Ascending aorta (tissue), 2 donors: ENCODE results near the gene SLC2A3. TPM values are rescaled to one million over a fixed set of nuclear protein-coding genes. Genes with fewer than 3 reads are reported as not detected.
"Not testable (repeated sequence)": the region's sequence is repeated elsewhere in the genome, so short reads cannot be mapped to it uniquely, and the experiment has no call there.

Experiments used
- DNase-seq, 2 donors: peaks; one replicate each; pipeline ENCODE4 v3.0.0-alpha.2; 2019; ENCODE audit warnings: low spot score in 2 of 2
- H3K27ac ChIP-seq, 2 donors: fragments of 200-600 bp; sonication (generic); one replicate each; pipeline ENCODE4 v1.5.1; 2016 to 2017; ENCODE audit warnings: mild to moderate bottlenecking in 1 of 2
- H3K27me3 ChIP-seq: fragments of 200-600 bp; sonication (generic); one replicate; pipeline ENCODE4 v1.5.1; 2017
- H3K36me3 ChIP-seq, 2 donors: fragments of 200-600 bp; sonication (generic); one replicate each; pipeline ENCODE4 v1.5.1; 2016
- H3K4me1 ChIP-seq, 2 donors: fragments of 200-600 bp; sonication (generic); one replicate each; pipeline ENCODE4 v1.5.1; 2016 to 2017; ENCODE audit warnings: mild to moderate bottlenecking in 1 of 2
- H3K4me3 ChIP-seq, 2 donors: fragments of 200-600 bp; sonication (generic); one replicate each; pipeline ENCODE4 v1.5.1; 2016 to 2017; ENCODE audit warnings: mild to moderate bottlenecking in 1 of 2
- H3K9me3 ChIP-seq, 2 donors: fragments of 200-600 bp; sonication (generic); one replicate each; pipeline ENCODE4 v1.5.1; 2016
- intact Hi-C: fragments of 100-400 bp; cut with DNase I; formaldehyde crosslinking; loops from one replicate; pipeline ENCODE4 v1.15.1; 2023
- total RNA-seq: library from RNA; depleted of rRNA; stranded (reverse); fragments of >200 nt; gene quantifications from one replicate; pipeline ENCODE4 v1.1.0, GENCODE V29; 2016
- TF ChIP-seq, protein P1 (sequence below), 3 experiments: fragments of 200-600 bp in 2 of 3; fragments of 450-650 bp in 1 of 3; sonication (generic) in 2 of 3; IDR thresholded peaks; one replicate each; pipeline ENCODE4 v1.5.1; 2016 to 2019; ENCODE audit warnings: antibody characterized with exemption in 3 of 3, mild to moderate bottlenecking in 1 of 3, moderate library complexity in 1 of 3

SLC2A3 gene
- total RNA-seq, 1 donor from 2014 or later, result 58.0 TPM

DNA sequence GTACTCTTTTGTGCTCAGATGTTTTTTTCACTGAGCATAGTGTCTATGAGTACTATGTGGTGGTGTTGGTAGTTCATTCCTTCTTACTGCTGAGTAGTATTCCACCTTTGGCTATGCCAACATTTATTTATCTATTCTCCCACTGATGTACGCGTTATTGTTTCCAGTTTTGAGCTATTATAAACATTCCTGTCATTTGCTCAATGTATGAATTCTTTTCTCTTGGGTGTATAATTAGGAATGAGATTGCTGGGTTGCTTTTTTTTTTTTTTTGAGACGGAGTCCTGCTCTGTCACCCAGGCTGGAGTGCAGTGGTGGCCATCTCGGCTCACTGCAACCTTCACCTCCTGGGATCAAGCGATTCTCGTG, 37.5 kb upstream of the SLC2A3 start:
- Histone ChIP-seq H3K4me3 (no peak overlapping the region), H3K4me1 (peaks cover 0 to 7% of the 10 kb centered on the region in 2 donors), H3K27ac (no peak overlapping the region), H3K9me3 (no peaks in the 10 kb centered on the region), H3K27me3 (no peaks in the 10 kb centered on the region), H3K36me3 (no peaks in the 10 kb centered on the region)
- no peak for DNase-seq
- TF ChIP-seq, protein P1, sequence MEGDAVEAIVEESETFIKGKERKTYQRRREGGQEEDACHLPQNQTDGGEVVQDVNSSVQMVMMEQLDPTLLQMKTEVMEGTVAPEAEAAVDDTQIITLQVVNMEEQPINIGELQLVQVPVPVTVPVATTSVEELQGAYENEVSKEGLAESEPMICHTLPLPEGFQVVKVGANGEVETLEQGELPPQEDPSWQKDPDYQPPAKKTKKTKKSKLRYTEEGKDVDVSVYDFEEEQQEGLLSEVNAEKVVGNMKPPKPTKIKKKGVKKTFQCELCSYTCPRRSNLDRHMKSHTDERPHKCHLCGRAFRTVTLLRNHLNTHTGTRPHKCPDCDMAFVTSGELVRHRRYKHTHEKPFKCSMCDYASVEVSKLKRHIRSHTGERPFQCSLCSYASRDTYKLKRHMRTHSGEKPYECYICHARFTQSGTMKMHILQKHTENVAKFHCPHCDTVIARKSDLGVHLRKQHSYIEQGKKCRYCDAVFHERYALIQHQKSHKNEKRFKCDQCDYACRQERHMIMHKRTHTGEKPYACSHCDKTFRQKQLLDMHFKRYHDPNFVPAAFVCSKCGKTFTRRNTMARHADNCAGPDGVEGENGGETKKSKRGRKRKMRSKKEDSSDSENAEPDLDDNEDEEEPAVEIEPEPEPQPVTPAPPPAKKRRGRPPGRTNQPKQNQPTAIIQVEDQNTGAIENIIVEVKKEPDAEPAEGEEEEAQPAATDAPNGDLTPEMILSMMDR (IDR thresholded peaks at IDR 0.05), result no peak
- intact Hi-C loops, result no loop called here

DNA sequence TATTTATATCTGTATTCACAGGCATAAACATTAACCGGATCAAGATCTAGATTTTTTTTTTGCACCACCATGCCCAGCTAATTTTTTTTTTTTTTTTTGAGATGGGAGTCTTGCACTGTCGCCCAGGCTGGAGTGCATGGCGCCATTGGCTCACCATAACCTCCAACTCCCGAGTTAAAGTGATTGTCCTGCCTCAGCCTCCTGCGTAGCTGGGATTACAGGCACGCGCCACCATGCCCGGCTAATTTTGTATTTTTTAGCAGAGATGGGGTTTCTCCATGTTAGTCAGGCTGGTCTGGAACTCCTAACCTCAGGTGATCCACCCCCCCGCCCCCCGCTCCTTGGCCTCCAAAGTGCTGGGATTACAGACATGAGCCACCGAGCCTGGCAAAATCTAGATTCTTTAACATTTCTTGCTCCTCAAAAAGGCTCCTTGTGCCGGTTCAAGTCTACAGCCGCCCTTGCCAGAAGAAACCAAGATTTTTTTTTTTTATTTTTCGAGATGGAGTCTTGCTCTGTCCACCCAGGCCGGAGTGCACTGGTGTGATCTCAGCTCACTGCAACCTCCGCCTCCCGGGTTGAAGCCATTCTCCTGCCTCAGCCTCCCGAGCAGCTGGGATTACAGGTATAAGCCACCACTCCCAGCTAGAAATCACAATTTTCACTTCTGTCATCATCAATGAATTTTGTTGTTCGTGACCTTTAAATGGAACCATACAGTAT, 36.9 kb upstream of the SLC2A3 start:
- Histone ChIP-seq H3K27ac (no peak overlapping the region), H3K27me3 (no peaks in the 10 kb centered on the region), H3K4me1 (peaks cover 0 to 7% of the 10 kb centered on the region in 2 donors), H3K9me3 (no peaks in the 10 kb centered on the region), H3K36me3 (no peaks in the 10 kb centered on the region), H3K4me3 (no peak overlapping the region)
- TF ChIP-seq, protein P1 (IDR thresholded peaks at IDR 0.05), result no peak
- no peak for DNase-seq
- intact Hi-C loops, result no loop called here

DNA sequence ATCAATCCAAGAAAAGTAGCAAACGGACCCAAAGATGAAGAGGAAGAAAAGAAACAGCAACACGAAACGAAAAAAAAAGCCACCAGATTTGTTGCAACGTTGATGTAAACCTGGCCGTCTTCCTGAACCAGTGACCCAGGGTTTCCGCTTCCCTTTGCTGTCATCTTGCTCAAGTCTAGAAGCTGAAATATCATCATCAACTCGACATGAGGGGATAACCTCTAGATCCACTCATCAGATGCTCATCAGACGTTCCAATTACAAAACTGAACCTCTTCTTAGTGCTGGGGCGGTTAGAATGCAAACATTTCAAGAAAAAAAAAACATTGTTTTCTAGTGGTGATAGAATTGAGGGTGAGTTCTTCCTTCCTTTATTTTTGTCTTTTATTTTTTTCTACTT, 36.3 kb upstream of the SLC2A3 start:
- H3K27me3 ChIP-seq, DNase-seq, intact Hi-C loops, H3K4me1 ChIP-seq, H3K36me3 ChIP-seq, H3K27ac ChIP-seq, H3K4me3 ChIP-seq, H3K9me3 ChIP-seq: not testable (repeated sequence)

DNA sequence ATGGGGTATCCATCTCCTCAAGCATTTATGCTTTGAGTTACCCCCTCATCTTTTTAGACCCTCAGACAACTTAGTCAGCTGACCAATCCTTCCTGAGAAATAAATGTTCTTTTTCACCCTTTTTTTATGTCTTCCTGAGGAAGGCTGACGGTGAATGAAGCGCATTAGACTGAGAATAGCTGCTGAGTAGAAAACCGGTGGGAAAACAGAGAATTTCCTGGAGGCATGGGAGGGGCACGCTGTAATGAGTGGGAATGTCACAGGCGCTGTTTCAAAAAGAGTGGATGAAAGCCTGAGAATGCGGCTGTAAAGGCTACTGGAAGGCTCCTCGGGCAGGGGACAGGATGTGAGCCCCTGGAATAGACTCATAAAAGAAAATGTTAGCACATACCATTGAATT, 35.8 kb upstream of the SLC2A3 start:
- intact Hi-C loops, result loop anchor here (2.0 kb wide), 2 partner anchors 35 to 55 kb away; partner anchors contain the start of gene SLC2A3
- peak overlapping the region; percentile 64 to 82 for H3K27ac ChIP-seq

DNA sequence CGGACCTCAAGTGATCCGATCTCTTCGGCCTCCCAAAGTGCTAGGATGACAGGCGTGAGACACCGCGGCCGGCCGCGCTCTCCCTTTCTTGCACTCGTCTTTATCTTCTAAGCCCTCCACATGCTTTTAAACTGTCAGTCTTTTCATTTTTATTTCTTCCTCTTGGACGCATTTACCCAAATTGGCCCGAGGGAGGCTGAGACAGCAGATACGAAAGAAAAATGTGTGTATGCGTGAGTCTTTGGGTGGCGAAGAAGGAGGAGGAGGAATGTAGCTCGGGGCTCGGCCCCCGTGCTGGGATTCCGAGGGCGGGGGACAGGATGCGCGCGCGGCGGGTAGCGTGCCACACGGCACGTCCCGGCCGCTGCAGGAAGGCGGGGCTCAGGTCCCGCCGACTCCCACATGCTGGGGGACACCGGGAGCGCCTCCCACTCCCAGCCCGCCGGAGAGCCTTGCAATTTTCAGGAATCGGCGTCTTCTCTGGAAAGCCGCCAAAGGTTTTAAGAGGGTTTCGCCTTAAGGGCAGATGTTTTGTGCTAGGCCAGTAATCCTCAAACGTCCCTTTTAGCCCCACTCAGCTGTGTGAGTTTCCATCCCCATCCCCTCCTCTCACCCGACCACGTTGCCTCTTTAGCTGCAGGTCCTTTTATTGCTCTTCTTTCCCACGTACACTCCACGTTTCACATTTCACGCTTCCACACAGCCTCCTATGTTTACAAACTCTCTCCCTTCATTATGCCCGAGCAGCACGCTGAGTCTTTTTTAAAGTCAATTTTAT, 34.7 kb upstream of the SLC2A3 start:
- peaks cover 0 to 7% of the 10 kb centered on the region in 2 donors for H3K4me1 ChIP-seq
- H3K27me3 ChIP-seq, result no peaks in the 10 kb centered on the region
- peak overlapping the region; percentile 56 to 72 for H3K4me3 ChIP-seq
- H3K27ac ChIP-seq, result peak overlapping the region; percentile 64 to 82
- peak; percentile 52 to 94 for DNase-seq
- H3K9me3 ChIP-seq, result no peaks in the 10 kb centered on the region
- TF ChIP-seq, protein P1 (IDR thresholded peaks at IDR 0.05), result no peak
- intact Hi-C loops, result loop anchor here (1.0 to 2.0 kb wide), 3 partner anchors 34 to 273 kb away; partner anchors contain the start of gene SLC2A3
- H3K36me3 ChIP-seq, result no peaks in the 10 kb centered on the region

More for the DNA sequence above, 35.8 kb upstream of the SLC2A3 start:
- H3K4me3 ChIP-seq, result peak overlapping the region in 1 of 2 donors; percentile 72
- H3K9me3 ChIP-seq, DNase-seq, H3K27me3 ChIP-seq, H3K36me3 ChIP-seq, H3K4me1 ChIP-seq: not testable (repeated sequence)

DNA sequence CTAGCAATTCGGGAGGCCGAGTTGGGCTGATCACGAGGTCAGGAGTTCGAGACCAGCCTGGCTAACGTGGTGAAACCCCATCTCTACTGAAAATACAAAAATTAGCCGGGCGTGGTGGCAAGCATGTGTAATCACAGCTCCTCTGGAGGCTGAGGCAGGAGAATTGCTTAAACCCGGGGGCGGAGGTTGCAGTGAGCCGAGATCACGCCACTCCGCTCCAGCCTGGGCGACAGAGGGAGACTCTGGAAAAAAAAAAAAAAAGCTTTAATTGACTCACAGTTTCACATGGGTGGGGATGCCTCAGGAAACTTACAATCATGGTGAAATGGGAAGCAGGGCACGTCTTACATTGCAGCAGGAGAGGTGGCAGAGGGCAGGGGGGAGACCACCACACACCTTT, 30.6 kb upstream of the SLC2A3 start:
- intact Hi-C loops, result no loop called here
- DNase-seq, result no peak
- Histone ChIP-seq H3K9me3 (no peaks in the 10 kb centered on the region), H3K4me1 (peaks cover 0 to 7% of the 10 kb centered on the region in 2 donors), H3K36me3 (no peaks in the 10 kb centered on the region), H3K27ac (no peak overlapping the region), H3K27me3 (no peaks in the 10 kb centered on the region), H3K4me3 (no peak overlapping the region)
- TF ChIP-seq, protein P1 (IDR thresholded peaks at IDR 0.05), result no peak

DNA sequence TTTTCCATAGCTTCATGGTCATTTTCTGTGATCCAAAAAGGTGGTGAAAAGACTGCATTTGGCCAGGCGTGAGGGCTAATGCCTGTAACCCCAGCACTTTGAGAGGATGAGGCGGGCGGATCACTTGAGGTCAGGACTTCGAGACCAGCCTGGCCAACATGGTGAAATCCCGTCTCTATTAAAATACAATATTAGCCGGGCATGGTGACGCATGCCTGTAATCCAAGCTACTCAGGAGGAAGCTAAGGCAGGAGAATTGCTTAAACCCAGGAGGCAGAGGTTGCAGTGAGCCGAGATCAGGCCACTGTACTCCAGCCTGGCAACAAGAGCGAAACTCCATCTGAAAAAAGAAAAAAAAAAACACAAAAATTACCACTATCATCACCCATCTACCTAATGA, 28.7 kb upstream of the SLC2A3 start:
- H3K27me3 ChIP-seq, result not testable (repeated sequence)

More for the DNA sequence above, 28.7 kb upstream of the SLC2A3 start:
- H3K9me3 ChIP-seq, H3K27ac ChIP-seq, intact Hi-C loops, H3K4me1 ChIP-seq, DNase-seq, H3K4me3 ChIP-seq, H3K36me3 ChIP-seq: not testable (repeated sequence)
